Measurements from ENCODE around the gene CBL. TPM values are rescaled to one million over a fixed set of nuclear protein-coding genes. Genes with fewer than 3 reads are reported as not detected.

Gene CBL
- total RNA-seq, 4 donors from 2014 or later = 11.1 to 20.6 (median 15.9) TPM

DNA sequence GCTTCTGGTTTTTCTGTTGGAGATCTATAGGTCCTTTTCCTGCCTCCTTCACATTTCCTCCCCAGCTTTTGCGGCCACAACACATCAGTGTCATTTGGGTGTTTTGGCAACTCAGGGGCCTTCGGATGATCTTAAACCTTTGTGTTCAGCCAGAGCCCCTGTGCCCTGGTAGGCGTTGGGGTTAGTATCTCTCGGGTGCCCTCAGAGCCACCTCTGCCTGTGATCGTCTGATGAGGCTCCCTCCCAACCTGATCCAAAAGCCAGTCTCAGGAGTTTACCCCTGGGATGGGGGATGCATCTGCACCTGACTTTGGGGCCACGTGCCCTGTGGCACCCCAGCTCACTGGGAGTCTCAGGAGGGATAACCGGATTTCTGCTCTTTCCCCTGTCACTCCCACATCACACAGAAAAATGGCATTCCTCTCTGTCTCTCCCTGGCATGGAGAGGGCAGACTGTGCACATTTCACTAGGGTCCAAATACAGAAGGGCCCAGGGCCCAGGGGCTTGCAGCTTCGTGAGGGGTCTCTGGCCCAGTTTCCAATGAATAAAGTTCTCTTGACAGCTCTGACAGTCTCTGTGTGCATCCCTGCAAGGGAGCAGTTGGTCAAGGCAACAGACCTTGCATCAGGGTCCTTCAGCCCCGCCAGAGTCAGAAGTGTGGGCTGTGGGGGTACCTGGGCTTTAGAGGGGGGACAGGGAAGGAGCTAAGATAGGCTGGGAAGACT is 130.8 kb downstream of the CBL start:
- peak overlapping the region in 1 of 4 donors; percentile 78 for H3K27ac ChIP-seq
- peaks cover 3 to 74% (median 22%) of the 10 kb centered on the region in 4 donors for H3K4me1 ChIP-seq
- no peak for DNase-seq

DNA sequence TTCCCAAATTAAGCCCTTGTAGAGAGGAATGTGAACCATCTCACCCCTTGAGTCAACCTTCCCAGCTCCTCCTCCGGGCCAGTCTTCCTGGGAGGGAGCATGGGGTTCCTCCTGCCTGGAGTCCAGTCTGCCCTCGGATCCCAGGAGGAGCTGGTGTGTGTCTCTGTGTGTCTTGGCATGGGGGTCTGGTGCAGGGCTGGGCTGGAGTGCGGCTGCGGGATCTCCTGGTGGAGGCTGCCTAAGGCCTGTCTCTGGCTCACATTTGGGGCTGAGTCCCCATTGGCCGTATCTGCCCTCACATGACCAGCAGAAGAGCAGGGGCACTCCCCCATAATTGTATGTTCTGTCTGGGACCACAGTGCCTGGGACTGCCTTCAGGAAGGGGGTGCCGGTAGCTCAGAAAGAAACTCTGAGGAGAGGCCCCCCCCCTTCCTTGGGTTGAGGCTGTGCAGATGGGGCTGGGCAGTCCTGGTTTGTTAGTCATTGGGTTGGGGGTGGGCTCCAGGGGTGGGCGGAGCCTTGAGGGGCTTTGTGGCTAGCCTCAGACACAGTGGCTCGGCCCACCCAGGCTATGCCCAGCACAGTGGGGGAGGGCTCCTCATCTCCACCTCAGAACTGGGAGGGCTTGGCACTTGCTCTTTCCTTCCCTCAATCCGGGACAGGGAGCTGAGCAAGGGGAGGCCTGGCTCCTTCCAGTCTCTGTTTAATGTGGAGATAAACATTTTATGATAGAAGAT is 131.6 kb downstream of the CBL start:
- peaks cover 3 to 74% (median 22%) of the 10 kb centered on the region in 4 donors for H3K4me1 ChIP-seq
- DNase-seq = peak in 1 of 3 donors; percentile 49
- H3K27ac ChIP-seq = peak overlapping the region in 3 of 4 donors; percentile 31 to 90 (median 78)
- no peak for TF ChIP-seq POLR2A (IDR thresholded peaks at IDR 0.05)
- TF ChIP-seq CTCF (IDR thresholded peaks at IDR 0.05) = no peak
- no peak overlapping the region for H3K4me3 ChIP-seq
- H3K36me3 ChIP-seq = no peaks in the 10 kb centered on the region
- peaks cover 0 to 5% of the 10 kb centered on the region in 2 donors for H3K27me3 ChIP-seq
- H3K9me3 ChIP-seq = no peaks in the 10 kb centered on the region

More for the DNA sequence above, 130.8 kb downstream of the CBL start:
- Histone ChIP-seq H3K4me3 (no peak overlapping the region), H3K27me3 (peaks cover 0 to 5% of the 10 kb centered on the region in 2 donors), H3K9me3 (no peaks in the 10 kb centered on the region), H3K36me3 (no peaks in the 10 kb centered on the region)
- TF ChIP-seq POLR2A (IDR thresholded peaks at IDR 0.05) (no peak), CTCF (IDR thresholded peaks at IDR 0.05) (no peak)

DNA sequence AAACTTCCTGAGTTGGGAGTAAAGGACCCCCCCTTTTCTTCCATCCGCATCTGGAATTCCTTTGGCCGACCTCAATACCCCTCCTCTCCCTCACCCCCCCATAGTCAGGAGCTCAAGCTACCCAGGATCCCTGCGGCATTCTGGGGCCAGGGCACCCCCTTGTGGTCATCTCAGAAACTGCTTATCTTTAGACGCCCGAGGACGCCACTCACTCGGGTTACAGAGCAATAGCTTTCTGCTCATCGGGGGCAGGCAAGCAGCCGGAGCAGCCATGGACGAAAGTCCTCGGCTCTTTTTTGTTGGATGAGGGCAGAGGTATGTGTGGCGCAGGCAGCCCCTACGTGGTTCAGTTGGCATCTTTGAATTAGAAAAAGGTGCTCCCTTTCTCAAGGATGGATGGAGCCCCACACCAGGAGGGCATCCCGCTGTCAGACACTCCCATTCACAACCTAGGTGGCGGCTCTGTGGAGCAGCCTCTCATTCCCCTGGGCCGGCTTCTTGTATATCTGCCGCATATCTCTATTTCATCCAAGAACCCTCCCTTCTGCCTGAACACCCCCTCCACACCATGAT is 132.3 kb downstream of the CBL start:
- DNase-seq = peak; percentile 50 to 85 (median 75)
- H3K27ac ChIP-seq = peak overlapping the region in 3 of 4 donors; percentile 0 to 90 (median 78)
- H3K4me1 ChIP-seq = peaks cover 3 to 74% (median 22%) of the 10 kb centered on the region in 4 donors
- H3K9me3 ChIP-seq = no peaks in the 10 kb centered on the region
- peaks cover 0 to 5% of the 10 kb centered on the region in 2 donors for H3K27me3 ChIP-seq
- no peaks in the 10 kb centered on the region for H3K36me3 ChIP-seq
- TF ChIP-seq CTCF (IDR thresholded peaks at IDR 0.05) (peak; percentile 48 to 87 (median 74)), POLR2A (IDR thresholded peaks at IDR 0.05) (no peak)
- H3K4me3 ChIP-seq = peak overlapping the region in 1 of 4 donors; percentile 54

DNA sequence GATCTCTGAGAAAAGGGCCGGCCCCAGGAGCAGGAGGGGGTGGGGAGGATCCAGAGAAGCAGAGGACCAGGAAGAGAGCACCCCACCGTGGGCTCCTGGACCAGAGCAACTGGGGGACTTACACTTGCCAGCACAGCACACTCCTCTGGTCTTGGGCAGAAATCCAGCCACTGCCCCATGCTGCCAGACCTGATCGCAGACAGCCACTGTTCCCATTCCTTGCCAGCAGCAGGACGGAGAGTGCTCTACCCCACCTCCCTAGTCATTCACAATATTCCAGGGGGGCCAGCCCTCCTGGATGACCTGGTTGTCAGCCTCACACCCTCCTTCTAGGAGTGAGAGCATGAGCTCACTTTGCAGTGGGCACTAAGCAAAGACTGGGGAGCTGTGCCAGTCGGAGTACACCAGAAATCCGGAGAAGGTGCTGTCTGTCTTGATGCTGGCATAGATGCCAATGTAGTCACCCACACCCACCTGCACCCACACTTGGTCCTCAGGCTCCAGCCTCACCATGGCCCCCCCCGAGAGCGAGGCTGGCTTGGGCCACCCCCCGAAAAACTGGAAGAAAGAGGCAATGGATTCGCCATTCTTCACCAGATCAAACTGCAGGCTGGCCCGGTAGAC is 132.9 kb downstream of the CBL start:
- H3K27me3 ChIP-seq = peaks cover 0 to 5% of the 10 kb centered on the region in 2 donors
- H3K36me3 ChIP-seq = no peaks in the 10 kb centered on the region
- no peaks in the 10 kb centered on the region for H3K9me3 ChIP-seq
- DNase-seq = peak in 1 of 3 donors; percentile 46
- H3K4me1 ChIP-seq = peaks cover 3 to 70% (median 22%) of the 10 kb centered on the region in 4 donors
- H3K4me3 ChIP-seq = peak overlapping the region; percentile 36 to 59 (median 48)
- peak overlapping the region; percentile 63 to 90 (median 74) for H3K27ac ChIP-seq
- TF ChIP-seq CTCF (IDR thresholded peaks at IDR 0.05) = no peak
- TF ChIP-seq POLR2A (IDR thresholded peaks at IDR 0.05) = no peak
